Stimulated activated CD4-positive, alpha-beta T cell treated with anti-CD3 and anti-CD28 coated beads, TNF-alpha, amount 100 ng/mL, for 1 hour (primary cell): ENCODE measurements around the gene ENTPD8.

Experiments used
- DNase-seq, 3 donors: peaks; one replicate each; pipeline ENCODE4 v3.0.0-alpha.2; 2020; ENCODE audit warnings: low read depth in 3 of 3, low spot score in 1 of 3

Gene ENTPD8

GRCh38 chr9:137441289-137441934 lies at the start of gene ENTPD8:
ENTPD8 (minus strand) TSS chr9:137441357; CDS start chr9:137438285, 3,072 bp downstream.
- no peak for DNase-seq

- DNase-seq = no peak
Observed at GRCh38 chr9:137490532-137491186, 49.5 kb upstream of the ENTPD8 start.

GRCh38 chr9:137488906-137489305 lies 47.7 kb upstream of the ENTPD8 start:
- no peak for DNase-seq

- DNase-seq = no peak
Observed at GRCh38 chr9:137488327-137488653, 47.1 kb upstream of the ENTPD8 start.

GRCh38 chr9:137487454-137488326 lies 46.5 kb upstream of the ENTPD8 start:
- no peak for DNase-seq

GRCh38 chr9:137486545-137487453 lies 45.6 kb upstream of the ENTPD8 start:
- DNase-seq = no peak

GRCh38 chr9:137486141-137486490 lies 45.0 kb upstream of the ENTPD8 start:
- DNase-seq = no peak

- no peak for DNase-seq
Observed at GRCh38 chr9:137485343-137486140, 44.4 kb upstream of the ENTPD8 start.

GRCh38 chr9:137484551-137485315 lies 43.6 kb upstream of the ENTPD8 start:
- DNase-seq = no peak

- no peak for DNase-seq
Observed at GRCh38 chr9:137482094-137482781, 41.1 kb upstream of the ENTPD8 start.

- DNase-seq = no peak
Observed at GRCh38 chr9:137480686-137481683, 39.8 kb upstream of the ENTPD8 start.

GRCh38 chr9:137479892-137480685 lies 38.9 kb upstream of the ENTPD8 start:
- DNase-seq = no peak

- DNase-seq = no peak
Observed at GRCh38 chr9:137478962-137479861, 38.1 kb upstream of the ENTPD8 start.

GRCh38 chr9:137478613-137478961 lies 37.4 kb upstream of the ENTPD8 start:
- DNase-seq = no peak

- no peak for DNase-seq
Observed at GRCh38 chr9:137477778-137478612, 36.8 kb upstream of the ENTPD8 start.
